GM21717 (cell line): ENCODE results near the gene ZFP91.
A peak's percentile ranks its signal among the peaks of the same experiment; 100 is the strongest.
"Not testable (repeated sequence)": the region's sequence is repeated elsewhere in the genome, so short reads cannot be mapped to it uniquely, and the experiment has no call there.

Source experiments
- ATAC-seq: cut with Tn5 transposase; IDR thresholded peaks from one replicate; pipeline ENCODE4 v1.9.1; 2021; ENCODE audit warnings: mild to moderate bottlenecking, moderate library complexity; ENCODE audit not compliant: unreplicated experiment

The ZFP91 gene, protein sequence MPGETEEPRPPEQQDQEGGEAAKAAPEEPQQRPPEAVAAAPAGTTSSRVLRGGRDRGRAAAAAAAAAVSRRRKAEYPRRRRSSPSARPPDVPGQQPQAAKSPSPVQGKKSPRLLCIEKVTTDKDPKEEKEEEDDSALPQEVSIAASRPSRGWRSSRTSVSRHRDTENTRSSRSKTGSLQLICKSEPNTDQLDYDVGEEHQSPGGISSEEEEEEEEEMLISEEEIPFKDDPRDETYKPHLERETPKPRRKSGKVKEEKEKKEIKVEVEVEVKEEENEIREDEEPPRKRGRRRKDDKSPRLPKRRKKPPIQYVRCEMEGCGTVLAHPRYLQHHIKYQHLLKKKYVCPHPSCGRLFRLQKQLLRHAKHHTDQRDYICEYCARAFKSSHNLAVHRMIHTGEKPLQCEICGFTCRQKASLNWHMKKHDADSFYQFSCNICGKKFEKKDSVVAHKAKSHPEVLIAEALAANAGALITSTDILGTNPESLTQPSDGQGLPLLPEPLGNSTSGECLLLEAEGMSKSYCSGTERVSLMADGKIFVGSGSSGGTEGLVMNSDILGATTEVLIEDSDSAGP

GRCh38 chr11:58578635-58579191, at the start of gene ZFP91:
Gene ZFP91 (plus strand): TSS chr11:58579063. CDS start chr11:58579282, 219 bp downstream.
- peak; percentile 30 for ATAC-seq

- no peak for ATAC-seq
These were observed 48.6 kb upstream of the ZFP91 start for GRCh38 chr11:58530236-58530635.

DNA sequence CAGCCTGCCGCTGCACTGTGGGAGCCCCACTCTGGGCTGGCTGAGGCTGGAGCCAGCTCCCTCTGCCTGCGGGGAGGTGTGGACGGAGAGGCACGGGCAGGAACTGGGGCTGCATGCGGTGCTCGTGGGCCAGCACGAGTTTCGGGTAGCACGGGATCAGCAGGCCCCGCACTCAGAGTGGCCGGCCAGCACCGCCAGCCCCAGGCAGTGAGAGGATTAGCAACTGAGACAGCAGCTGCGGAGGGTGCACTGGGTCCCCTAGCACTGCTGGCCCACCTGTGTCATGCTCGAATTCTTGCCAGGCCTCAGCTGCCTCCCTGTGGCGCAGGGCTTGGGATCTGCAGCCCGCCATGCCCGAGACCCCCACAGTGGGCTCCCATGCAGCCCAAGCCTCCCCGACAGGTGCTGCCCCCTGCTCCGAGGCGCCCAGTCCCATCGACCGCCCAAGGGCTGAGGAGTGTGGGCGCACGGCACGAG, 47.0 kb upstream of the ZFP91 start:
- no peak for ATAC-seq

GRCh38 chr11:58546841-58547240, 32.0 kb upstream of the ZFP91 start:
- ATAC-seq, result no peak

- no peak for ATAC-seq
These were observed 29.2 kb upstream of the ZFP91 start for GRCh38 chr11:58549644-58550043.

DNA sequence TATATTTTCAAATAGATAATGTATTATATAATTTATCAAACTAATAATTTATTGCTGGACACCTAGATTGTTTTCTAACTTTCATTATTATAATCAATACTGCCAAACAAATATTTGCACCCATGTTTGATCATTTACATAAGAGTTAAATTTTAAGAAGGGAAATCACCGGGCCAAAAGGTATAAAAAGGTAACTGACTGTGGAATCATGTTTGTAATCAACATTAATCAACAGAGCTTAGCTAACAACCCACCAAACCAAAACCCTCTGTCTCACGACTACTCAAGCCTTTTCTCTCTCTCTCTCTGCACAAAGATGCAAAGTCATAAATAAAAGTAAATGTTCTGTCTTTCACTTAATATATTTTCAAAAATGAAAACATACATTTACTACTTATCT, 18.0 kb upstream of the ZFP91 start:
- ATAC-seq, result no peak

DNA sequence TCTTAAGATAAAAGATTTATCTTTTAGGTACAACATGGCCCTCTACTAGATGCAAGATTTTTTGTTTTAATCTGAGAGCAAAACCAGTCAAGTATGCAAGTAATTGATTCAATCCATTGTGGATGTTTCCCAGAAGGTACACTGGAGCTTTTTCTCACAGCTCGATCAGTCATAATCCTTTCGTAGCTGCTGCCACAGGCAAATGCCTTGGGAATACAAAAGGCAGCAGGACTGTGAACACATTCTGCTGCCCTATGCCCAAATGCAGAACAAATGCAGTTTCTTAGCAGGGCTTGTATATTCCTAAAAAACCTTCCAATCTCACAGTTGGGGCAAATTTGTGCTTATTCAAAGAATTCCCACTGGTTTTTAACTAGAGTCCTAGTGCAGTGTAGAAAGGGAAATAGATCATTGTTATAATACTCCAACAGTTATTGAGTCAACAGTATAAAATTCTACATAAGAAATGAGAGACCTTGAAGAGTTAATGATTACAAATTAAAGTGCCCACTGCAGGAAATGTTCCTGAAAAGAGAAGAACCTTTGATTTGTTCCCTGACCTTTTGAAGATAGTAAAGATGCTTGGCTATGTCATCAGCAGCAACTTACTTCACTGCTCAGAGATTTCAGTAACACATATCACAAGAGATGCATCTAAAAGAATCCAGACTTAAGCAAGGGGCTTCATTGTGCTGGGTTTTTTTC, 17.3 kb upstream of the ZFP91 start:
- ATAC-seq, result no peak

DNA sequence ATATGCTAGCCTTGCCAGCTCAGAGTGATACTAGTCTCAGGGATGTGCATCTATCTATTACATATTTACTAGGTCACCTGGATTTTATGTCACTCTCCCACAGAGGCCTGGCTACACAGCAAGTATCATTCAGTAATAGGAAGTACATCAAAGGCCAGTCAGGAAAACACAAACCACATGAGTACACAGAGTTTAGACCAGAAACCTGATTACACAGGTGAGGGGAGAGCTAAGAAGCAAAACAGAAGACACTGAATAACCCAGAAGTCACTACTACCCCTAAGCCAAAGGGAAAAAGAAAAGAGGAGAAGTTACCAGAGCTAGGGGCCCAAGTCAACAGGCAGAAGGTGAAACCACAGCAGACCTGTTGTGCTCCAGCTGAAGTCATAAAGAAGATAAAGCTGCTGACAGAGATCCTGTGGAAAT, 16.5 kb upstream of the ZFP91 start:
- ATAC-seq, result peak; percentile 80

DNA sequence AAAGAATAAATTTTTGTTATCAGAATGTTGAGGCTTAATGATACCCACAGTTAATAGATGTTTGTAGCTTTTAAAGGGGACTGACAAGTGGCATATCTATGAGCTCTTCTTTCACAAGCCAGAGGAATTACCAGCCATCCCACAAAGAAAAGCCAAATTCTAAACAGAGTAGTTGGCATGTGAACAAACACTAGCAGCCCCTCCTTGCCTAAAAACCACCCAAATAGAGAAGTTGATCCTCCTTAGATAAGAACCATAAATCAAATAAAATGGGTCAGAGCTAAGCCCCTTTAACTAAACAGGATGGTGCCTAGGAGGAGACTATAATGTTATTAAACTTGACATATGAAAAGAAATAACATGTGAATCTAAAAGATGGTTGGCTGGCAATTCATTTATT, 14.6 kb upstream of the ZFP91 start:
- no peak for ATAC-seq

DNA sequence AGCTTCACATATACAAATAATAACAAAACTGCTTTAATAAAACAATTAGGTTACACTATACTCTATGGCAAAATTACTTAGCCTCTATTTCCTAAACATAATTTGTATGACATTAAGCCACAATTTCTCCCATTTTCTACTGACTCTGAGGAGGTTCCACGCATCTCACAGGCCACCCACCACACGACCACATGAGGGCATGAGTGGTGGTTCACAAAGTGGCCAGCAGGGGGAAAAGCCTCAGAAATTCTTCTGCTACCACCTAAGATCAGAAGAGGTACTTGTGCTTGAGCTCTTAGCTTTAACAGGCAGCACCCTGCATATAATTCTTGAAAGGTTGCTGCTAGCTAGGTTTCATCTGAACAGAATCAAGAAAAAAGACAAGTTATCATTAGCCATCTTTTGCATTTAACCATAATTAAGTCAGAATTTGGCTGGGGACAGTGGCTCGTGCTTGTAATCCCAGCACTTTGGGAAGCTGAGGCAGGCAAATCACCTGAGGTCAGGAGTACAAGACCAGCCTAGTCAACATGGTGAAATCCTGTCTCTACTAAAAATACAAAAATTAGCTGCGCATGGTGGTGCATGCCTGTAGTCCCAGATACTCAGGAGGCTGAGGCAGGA, 10.9 kb upstream of the ZFP91 start:
- peak; percentile 91 for ATAC-seq

DNA sequence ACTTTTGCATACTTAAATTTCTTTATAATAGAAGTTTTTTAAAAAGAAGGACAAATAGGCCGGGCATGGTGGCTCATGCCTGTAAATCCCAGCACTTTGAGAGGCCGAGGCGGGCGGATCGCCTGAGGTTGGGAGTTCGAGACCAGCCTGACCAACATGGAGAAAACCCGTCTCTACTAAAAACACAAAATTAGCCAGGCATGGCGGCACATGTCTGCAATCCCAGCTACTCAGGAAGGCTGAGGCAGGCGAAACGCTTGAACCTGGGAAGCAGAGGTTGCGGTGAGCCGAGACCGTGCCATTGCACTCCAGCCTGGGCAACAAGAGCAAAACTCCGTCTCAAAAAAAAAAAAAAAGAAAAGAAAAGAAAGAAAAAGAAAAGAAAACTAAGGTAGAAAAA, 6.0 kb upstream of the ZFP91 start:
- ATAC-seq, result not testable (repeated sequence)

- peak; percentile 25 for ATAC-seq
These were observed 5.3 kb upstream of the ZFP91 start for GRCh38 chr11:58573451-58574104.

DNA sequence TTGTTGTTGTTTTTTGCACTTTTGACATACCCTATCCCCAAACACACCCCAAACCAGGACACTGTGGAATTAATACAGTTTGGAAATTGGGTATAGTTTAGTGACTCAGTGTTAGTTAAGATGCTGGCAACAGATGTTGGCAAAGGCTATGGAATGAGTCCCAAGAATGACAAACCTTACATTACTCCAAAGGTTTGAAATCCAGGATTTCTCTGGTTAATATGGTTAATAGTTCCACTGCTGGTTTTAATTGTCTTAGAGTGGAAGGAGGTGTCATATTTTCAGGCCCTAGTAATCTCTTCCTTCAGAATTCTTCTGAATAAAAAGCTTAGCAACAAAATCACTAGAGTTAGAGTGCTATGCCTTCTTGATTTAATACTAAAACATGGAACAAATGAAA, 4.0 kb upstream of the ZFP91 start:
- ATAC-seq, result no peak

DNA sequence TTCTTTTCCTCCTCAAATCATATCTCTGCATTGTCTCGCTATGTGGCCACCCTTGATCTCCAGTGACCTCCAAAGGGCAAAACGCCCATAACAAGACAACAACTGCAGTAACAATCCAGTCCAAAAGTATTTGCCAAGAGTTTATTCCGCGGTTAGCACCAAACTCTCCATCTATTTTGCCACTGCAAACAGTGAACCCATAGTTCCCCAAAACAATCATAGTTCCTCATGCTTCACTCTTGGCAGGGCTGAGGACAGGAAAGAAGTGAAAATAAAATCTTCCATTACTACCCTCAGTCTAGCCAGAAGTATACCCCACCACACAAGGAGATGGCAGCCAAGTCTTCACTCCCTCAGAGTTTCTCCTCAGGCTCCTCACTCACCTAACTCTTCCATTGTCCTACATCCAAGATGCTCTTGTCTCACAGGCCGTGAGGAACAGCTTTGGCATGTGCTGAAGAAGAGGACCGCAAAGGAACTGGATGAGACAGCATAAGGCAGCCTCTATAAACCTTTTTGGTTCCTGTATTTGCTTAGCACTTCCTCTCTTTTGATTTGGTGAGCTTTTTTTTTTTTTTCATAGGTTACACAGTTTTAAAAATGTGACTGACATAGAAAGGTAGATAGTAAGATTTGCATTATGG, 3.4 kb upstream of the ZFP91 start, which contains the start of gene LPXN:
Gene LPXN, minus strand, starts transcription at position 480 of the 644 bp plus-strand sequence. Its CDS starts 84 bp downstream, at position 396.
- no peak for ATAC-seq

DNA sequence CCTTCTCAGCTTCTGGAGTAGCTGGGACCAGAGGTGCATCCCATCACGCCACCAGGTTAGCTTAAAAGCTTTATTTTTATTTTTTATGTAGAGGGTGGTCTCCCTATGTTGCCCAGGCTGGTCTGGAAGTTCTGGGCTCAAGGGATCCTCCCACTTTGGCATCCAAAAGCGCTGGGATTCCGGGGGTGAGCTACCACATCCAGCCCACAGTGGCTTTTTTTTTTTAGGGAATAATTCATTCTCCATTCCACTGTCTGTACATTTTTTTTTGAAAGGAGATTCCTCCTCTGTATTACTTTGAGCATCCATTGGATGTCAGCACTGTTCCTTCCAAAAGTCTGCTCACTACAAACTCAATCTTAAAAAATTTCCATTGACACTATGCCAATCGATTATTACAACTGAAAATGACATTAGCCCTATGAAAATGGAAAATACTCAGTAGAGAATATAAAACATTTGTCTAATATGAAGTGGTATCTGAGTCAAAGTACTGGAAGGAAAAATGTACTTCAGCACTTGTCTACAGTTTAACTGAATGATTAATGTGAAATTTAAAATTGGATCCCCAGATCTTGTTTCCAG, 1.9 kb upstream of the ZFP91 start:
- no peak for ATAC-seq

GRCh38 chr11:58577555-58578135, 1.2 kb upstream of the ZFP91 start:
- ATAC-seq, result peak; percentile 46

- no peak for ATAC-seq
These were observed 678 bp upstream of the ZFP91 start for GRCh38 chr11:58578136-58578634.

- peak; percentile 44 for ATAC-seq
These were observed 598 bp downstream of the ZFP91 start for GRCh38 chr11:58579192-58580129.
